Anterior cingulate cortex (tissue), 58 donors: ENCODE measurements around the gene SCFD2.
A peak's percentile ranks its signal among the peaks of the same experiment; 100 is the strongest.

Experiments used
- DNase-seq, 58 donors: peaks; one replicate each; lab custom pipeline; 2025; lab: John Stamatoyannopoulos, UW

SCFD2 gene

GRCh38 chr4:53022513-53023100, 343.3 kb downstream of the SCFD2 start:
- no peak for DNase-seq

- no peak for DNase-seq
Observed at GRCh38 chr4:53021754-53022512, 343.9 kb downstream of the SCFD2 start.

DNA sequence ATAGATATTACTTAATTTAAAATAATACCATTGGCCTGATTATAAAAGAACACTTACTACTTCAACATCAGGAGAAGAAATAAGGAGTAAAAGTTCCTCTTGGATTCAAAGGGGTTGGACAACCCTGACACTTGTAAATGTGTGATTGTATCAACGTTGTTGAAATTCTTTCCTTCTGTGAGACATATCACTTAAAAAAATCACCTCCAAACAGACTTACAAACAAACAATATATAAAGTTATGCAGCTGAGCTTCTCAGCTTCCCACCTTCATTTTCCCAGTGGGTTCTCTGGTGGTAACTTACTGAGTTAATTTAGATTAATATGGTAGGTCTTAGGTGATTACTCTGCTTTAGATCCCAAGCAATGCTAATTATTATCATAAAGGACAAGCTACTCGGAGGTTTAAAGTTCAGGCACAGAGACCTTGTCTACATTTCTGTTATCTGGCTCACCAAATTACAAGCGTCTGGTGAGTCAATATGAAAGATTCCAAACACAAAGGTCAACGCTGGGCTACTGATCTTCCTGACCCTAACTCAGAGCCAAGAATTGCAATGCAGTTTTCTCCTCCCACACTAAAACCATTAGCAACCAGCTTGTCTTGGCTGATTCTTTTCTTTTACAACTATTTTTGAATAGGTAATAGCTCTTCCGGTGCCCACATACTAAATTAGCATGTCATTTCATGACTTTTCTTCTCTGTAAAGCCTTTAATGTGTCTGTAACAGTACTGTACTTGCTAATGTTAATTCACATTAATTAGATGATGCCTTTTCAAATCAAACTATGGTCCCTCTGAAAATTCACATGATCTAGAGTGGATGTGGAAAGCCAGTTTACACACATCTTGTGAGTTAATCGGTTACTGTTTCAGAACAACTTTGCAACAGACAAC, 346.1 kb downstream of the SCFD2 start:
- no peak for DNase-seq

- DNase-seq: no peak
Observed at GRCh38 chr4:53018471-53018870, 347.4 kb downstream of the SCFD2 start.

DNA sequence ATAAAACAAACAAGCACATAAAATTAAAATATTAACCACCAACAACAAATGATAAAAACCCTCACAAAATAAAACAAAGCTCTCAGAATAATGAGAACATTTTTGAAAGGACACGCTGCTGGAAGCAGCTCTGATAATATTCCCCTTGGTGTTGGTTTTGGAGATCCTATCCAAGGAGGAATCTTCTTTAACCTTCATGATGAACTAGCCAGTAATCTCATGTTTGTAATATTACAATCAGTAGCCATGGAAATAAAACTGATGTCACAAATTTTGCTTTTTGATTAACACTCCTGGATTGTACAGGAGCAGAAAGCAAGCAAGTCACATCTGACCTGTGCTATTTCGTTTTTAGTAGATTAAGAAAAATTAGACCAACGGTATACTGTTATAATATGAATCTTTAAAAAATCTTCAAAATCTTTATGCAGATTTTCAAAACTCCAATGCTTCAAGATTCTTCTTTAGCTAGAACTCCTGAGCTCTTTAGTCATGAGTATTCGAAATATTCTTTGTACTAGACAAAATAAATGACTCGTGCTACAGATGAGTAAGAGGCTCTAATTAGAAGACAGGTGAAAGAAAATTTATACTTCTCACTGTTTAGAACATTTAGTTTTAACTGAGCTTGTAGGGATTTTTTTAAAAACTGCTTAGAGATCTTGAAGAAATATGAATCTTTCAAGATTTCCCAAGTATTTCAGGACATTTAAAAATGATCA, 349.6 kb downstream of the SCFD2 start:
- no peak for DNase-seq

GRCh38 chr4:53015681-53016080, 350.2 kb downstream of the SCFD2 start:
- peak in 9 of 58 donors; percentile 1 to 23 (median 4) for DNase-seq

- DNase-seq: no peak
Observed at GRCh38 chr4:53014881-53015280, 351.0 kb downstream of the SCFD2 start.

GRCh38 chr4:53013873-53014775, 351.7 kb downstream of the SCFD2 start:
- DNase-seq: no peak

DNA sequence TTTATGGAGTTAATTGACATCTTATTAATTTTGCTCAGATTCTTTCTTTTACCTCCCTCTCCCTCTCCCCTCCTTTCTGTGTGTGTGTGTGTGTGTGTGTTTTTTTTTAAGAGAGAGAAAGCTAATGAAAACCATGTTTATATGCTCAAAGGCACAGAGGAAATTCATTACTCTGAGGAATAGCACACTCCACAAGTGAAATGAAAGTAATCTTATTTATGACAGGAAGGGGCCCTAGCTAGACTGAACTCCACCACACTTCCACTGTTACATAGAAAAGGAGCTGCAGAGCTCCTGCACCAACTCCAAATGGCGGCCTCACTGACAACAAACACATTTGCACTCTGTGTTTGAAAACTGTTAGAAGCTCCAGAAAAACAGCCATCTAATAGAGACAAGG, 353.1 kb downstream of the SCFD2 start:
- no peak for DNase-seq

DNA sequence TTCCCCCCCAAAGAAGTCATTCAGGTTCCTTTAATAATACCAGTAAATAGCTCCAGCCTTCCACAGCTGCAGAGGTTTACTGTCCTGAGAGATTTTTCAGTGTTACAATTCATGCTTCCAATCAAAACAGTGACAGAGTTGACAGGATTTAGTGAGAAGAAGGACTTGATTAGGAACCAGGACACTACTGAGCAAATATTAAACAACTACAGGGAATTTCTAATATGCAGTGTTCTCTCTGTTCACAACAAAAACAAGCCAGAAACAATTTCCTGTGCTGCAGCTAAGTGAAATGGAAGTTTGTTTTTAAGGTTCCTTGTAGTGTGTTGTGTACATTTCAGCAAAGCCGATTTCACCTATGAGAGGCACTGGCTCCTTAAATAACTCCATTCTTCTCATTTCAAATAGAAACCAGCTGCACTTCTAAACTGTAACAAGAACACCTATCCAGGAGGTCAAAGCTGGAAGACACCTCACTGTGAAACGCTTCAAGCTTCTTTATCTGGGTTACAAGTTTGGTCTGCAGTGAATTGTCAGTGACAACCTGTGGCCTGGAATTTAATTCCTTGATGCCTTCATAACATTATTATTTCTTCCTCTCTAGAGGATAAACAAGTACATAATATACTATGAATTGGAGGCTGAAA, 354.5 kb downstream of the SCFD2 start:
- DNase-seq: no peak

GRCh38 chr4:53010318-53010717, 355.5 kb downstream of the SCFD2 start:
- no peak for DNase-seq

- no peak for DNase-seq
Observed at GRCh38 chr4:53009824-53010223, 356.0 kb downstream of the SCFD2 start.

- DNase-seq: no peak
Observed at GRCh38 chr4:53007024-53007423, 358.8 kb downstream of the SCFD2 start.

DNA sequence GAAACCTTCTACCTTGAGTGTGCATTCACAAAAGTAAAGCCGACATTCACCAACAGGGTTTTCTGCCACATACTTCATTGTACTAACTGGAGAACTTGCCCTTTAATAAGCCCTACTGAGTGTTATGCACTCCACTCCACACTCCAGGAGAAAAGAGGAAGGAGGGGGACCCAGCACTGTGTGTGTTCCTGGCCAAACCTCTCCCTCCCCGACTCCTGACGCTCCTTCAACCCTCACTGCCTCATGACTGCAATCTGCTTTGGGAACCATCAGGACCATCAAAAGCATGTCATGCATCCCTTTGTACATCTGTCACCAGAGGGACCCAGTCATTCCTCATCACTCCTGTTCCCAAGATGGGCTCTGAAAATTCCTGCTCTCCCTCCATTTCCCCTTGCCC, 360.1 kb downstream of the SCFD2 start:
- DNase-seq: no peak

- no peak for DNase-seq
Observed at GRCh38 chr4:53005149-53005546, 360.7 kb downstream of the SCFD2 start.

DNA sequence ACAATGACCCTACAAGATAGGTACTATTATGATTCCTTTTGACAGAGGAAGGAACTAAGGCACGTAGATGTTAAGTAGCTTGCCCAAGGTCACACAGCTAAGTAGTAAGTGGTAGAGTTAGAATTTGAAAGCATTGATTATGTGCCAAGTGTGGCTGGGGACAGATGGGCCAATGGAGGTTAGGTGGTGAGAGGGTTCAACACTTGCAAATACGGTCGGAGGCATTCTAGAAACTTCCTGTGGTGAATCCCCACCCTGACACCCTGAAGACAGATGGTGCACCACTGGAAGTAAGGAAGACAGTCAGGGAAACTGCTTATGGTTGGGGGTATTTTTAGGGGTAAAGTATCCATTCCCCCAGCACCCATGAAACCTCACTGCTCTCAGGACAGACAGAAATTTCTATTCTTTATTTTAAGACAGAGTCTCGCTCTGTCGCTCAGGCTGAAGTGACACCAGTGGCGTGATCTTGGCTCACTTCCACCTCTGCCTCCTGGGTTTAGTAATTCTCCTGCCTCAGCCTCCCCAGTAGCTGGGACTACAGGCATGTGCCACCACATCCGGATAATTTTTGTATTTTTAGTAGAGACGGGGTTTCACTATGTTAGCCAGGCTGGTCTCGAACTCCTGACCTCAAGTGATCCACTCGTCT, 361.2 kb downstream of the SCFD2 start:
- DNase-seq: no peak

GRCh38 chr4:53003959-53004358, 361.9 kb downstream of the SCFD2 start:
- DNase-seq: no peak

- DNase-seq: no peak
Observed at GRCh38 chr4:53000560-53000959, 365.3 kb downstream of the SCFD2 start.

DNA sequence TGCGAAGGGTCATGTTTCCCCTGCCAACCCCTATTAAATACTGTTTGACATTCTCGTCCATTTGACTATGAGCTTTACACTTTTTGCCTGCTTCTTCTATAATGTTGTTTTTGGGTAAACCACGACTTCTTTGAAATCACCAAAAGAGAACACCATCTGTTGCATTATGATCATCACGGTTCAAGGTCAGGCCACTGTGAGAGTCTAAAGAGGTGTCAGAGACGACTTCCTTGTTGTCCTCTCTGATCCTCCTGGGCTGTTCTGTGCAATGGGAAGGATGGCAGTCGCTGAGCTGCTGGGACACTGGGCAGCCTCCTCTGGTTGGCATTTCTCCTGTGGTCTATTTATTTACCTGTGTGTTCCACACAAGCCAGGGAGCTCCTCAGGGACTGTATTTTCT, 366.2 kb downstream of the SCFD2 start:
- DNase-seq: no peak
